GM18507 (cell line): Measurements from ENCODE around the gene SEPHS1.
"Not testable (repeated sequence)": the region's sequence is repeated elsewhere in the genome, so short reads cannot be mapped to it uniquely, and the experiment has no call there.

ENCODE experiments used
- DNase-seq: peaks from one replicate; pipeline ENCODE4 v3.0.0; 2011; ENCODE audit warnings: low read depth; ENCODE audit not compliant: insufficient read length; ENCODE audit errors: extremely low spot score
- FAIRE-seq: peaks from 2 replicates; lab custom pipeline; 2011; peaks lifted over from hg19 to GRCh38; lab: Jason Lieb, UNC

SEPHS1 gene

GRCh38 chr10:13298748-13299436 lies 49.2 kb downstream of the SEPHS1 start:
- FAIRE-seq (no peak), DNase-seq (no peak)

GRCh38 chr10:13296476-13296875 lies 51.6 kb downstream of the SEPHS1 start:
- DNase-seq, result no peak
- FAIRE-seq, result no peak

DNA sequence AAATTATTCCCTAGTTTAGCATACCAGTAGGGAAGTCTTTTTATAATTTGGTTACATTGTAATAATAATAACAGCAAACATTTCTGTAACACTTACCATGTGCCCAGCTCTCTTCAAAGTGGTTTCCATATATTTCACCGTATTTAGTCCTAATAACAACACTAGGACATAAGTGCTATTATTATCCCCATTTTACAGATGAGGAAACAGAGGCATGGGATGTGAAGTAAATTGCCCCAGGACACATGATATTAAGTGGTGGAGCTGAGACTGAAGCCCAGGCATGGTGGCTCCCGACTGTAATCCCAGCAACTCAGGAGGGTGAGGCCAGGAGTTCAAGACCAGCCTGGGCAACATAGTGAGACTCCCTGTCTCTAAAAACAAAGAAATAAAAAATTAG lies 53.3 kb downstream of the SEPHS1 start:
- DNase-seq (no peak), FAIRE-seq (no peak)

- FAIRE-seq, result no peak
- no peak for DNase-seq
These were observed 56.0 kb downstream of the SEPHS1 start for GRCh38 chr10:13291821-13292773.

- no peak for DNase-seq
- no peak for FAIRE-seq
These were observed 57.0 kb downstream of the SEPHS1 start for GRCh38 chr10:13291061-13291460.

DNA sequence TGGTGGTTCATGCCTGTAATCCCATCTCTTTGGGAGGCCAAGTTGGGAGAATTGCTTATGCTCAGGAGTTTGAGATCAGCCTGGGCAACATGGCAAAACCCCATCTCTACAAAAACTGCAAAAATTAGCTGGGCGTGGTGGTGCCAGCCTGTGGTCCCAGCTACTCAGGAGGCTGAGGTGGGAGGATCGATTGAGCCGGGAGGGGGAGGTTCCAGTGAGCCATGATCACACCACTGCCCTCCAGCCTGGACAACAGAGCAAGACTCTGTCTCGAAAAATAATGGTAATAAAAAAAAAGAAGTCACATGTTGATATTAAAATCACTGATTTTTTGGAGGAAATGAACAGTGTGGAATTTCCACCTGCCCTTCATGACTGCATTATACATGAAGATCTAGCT lies 64.0 kb downstream of the SEPHS1 start:
- DNase-seq (no peak), FAIRE-seq (no peak)

DNA sequence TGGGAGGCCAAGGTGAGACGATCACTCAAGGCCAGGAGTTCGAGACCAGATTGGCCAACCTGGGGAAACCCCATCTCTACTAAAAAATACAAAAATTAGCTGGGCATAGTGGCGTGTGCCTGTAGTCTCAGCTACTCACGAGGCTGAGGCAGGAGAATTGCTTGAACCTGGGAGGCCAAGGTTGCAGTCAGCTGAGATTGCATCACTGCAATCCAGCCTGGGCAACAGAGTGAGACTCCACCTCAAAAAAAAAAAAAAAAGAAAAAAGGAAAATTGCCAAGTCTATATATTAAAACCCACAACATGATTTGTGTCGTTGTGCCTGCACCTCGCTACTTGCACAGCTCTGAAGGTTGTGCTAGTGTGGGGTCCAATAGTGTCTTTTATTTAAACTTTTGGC lies 65.7 kb downstream of the SEPHS1 start:
- DNase-seq, FAIRE-seq: not testable (repeated sequence)

DNA sequence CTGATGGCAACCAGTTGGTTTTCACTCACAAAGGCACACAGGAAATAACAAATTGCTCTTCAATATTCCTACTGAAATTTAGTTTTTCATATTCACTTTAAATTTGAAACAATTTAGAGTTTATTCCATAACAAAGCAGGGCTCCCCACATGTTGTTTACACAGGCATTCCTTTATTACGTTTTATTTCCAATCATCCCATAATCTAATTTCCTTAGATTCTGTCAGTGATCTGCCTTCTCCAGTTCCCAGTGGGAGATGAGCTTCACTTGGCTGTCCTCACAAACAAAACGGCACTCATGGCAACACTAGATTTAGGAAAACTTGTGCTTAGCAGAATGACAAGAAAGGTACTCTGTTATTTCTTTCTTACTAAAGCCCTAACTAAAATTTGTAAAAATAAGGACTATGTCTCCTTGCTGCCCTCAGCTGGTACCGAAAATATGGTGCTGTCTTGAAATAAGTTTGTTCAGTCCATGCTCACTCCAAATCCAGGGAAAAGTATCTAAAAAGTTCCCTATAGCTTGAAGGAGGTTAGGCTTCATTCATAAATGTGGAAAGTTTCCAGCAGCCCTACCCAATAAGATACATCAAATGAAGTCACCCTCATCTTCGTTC lies 71.2 kb downstream of the SEPHS1 start:
- FAIRE-seq, result no peak
- DNase-seq, result no peak

- not testable (repeated sequence) for FAIRE-seq, DNase-seq
These were observed 71.9 kb downstream of the SEPHS1 start for GRCh38 chr10:13276146-13276545.

DNA sequence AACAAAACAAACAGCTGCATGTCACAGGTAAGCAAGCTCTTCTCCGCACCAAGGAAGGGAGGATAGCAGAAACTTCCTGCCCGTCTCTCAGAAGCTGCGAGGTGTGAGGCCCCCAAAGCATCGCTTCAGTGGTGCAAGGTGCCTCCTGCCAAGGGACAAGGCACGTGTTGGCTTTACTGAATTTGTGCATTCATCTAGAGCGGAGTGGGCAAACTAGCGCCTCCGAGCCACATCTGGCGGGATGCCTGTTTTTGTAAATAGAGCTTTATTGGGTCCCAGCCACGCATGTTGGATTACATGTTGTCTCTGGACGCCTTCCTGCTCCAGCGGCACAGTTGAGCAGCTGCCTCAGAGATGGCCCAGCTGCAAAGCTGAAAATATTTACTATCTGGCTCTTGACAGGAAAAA lies 75.9 kb downstream of the SEPHS1 start:
- DNase-seq (no peak), FAIRE-seq (peak; percentile 15)

- peak; percentile 85 for FAIRE-seq
- peak; percentile 58 for DNase-seq
These were observed 76.4 kb downstream of the SEPHS1 start for GRCh38 chr10:13271552-13272163.

GRCh38 chr10:13270877-13271551 lies 77.1 kb downstream of the SEPHS1 start:
- FAIRE-seq (no peak), DNase-seq (no peak)

GRCh38 chr10:13268841-13269240 lies 79.3 kb downstream of the SEPHS1 start:
- FAIRE-seq, result no peak
- no peak for DNase-seq

- FAIRE-seq, result no peak
- DNase-seq, result no peak
These were observed 79.8 kb downstream of the SEPHS1 start for GRCh38 chr10:13268310-13268709.
